Kidney epithelial cell (primary cell): ENCODE data around the gene ITPA. TPM values are rescaled to one million over a fixed set of nuclear protein-coding genes. Genes with fewer than 3 reads are reported as not detected.

Experiments used
- DNase-seq: peaks from one replicate; pipeline ENCODE4 v3.0.0-alpha.2; 2010; ENCODE audit warnings: low read depth
- H3K27me3 ChIP-seq: 2 replicates; pipeline ENCODE4 v1.6.0; 2011; ENCODE audit warnings: low read length; ENCODE audit not compliant: control insufficient read depth, insufficient read depth
- H3K36me3 ChIP-seq: 2 replicates; pipeline ENCODE4 v1.5.1; 2011; ENCODE audit warnings: low read length; ENCODE audit not compliant: control insufficient read depth, insufficient read depth
- H3K4me3 ChIP-seq: 2 replicates; pipeline ENCODE4 v1.5.1; 2011; ENCODE audit warnings: low read depth, mild to moderate bottlenecking, control low read depth, low read length
- total RNA-seq: library from RNA; depleted of rRNA; stranded (reverse); fragments of >200 nt; gene quantifications from 2 replicates; pipeline ENCODE4 v1.2.3, GENCODE V29; 2015
- TF ChIP-seq, protein P1 (sequence below): IDR thresholded peaks from 2 replicates; pipeline ENCODE4 v1.5.1; 2011; ENCODE audit warnings: mild to moderate bottlenecking, moderate library complexity, low read length, control low read depth, inconsistent platforms; ENCODE audit not compliant: insufficient read depth, poor library complexity, severe bottlenecking

Gene ITPA
- total RNA-seq, 1 donor from 2014 or later, result 71.2 TPM

GRCh38 chr20:3244613-3245012, 35.3 kb downstream of the ITPA start:
- no peaks in the 10 kb centered on the region for H3K36me3 ChIP-seq
- H3K27me3 ChIP-seq, result peaks cover 29% of the 10 kb centered on the region

DNA sequence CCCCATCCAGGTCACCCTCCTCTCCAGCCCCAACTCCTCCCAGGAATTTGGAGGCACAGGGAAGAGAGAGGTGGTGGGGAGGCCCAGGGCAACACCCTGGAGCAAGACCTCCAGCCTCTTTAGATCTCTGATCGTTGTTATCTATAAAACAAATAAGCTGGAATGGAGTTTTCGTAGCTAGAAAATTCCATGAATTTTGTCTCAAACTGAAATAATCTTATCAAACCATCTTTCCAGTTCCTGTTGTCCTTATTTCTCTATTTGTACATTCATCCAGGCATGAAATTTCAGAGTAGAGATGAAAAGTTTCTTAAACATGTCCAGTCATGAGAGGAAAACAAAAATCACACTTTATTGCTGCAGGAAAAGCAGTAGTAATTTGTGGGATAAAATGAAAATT, 35.9 kb downstream of the ITPA start:
- TF ChIP-seq, protein P1, sequence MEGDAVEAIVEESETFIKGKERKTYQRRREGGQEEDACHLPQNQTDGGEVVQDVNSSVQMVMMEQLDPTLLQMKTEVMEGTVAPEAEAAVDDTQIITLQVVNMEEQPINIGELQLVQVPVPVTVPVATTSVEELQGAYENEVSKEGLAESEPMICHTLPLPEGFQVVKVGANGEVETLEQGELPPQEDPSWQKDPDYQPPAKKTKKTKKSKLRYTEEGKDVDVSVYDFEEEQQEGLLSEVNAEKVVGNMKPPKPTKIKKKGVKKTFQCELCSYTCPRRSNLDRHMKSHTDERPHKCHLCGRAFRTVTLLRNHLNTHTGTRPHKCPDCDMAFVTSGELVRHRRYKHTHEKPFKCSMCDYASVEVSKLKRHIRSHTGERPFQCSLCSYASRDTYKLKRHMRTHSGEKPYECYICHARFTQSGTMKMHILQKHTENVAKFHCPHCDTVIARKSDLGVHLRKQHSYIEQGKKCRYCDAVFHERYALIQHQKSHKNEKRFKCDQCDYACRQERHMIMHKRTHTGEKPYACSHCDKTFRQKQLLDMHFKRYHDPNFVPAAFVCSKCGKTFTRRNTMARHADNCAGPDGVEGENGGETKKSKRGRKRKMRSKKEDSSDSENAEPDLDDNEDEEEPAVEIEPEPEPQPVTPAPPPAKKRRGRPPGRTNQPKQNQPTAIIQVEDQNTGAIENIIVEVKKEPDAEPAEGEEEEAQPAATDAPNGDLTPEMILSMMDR, result no peak
- DNase-seq, result no peak
- H3K27me3 ChIP-seq, result peaks cover 24% of the 10 kb centered on the region
- H3K4me3 ChIP-seq, result no peak overlapping the region
- H3K36me3 ChIP-seq, result no peaks in the 10 kb centered on the region

More at GRCh38 chr20:3244613-3245012, 35.3 kb downstream of the ITPA start:
- H3K4me3 ChIP-seq, result no peak overlapping the region
- DNase-seq, result no peak
- TF ChIP-seq, protein P1, result no peak

DNA sequence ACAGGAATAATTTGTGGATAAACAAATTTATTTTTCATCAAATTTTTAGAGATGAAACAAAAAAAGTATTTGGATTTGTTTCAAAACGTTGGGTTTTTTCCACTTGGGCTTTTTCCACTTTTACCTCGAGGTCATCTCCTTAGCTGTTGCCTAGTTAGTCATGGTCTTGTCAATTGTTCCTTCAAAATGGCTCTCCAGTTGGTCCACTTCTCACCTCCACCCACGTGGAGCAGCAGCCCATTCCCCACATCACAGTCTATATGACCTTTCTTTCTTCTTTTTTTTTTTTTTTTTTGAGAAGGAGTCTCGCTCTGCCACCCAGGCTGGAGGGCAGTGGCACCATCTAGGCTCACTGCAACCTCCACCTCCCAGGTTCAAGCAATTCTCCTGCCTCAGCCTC, 36.4 kb downstream of the ITPA start:
- no peak for DNase-seq
- H3K4me3 ChIP-seq, result no peak overlapping the region
- no peaks in the 10 kb centered on the region for H3K36me3 ChIP-seq
- H3K27me3 ChIP-seq, result peaks cover 19% of the 10 kb centered on the region
- TF ChIP-seq, protein P1, result no peak

DNA sequence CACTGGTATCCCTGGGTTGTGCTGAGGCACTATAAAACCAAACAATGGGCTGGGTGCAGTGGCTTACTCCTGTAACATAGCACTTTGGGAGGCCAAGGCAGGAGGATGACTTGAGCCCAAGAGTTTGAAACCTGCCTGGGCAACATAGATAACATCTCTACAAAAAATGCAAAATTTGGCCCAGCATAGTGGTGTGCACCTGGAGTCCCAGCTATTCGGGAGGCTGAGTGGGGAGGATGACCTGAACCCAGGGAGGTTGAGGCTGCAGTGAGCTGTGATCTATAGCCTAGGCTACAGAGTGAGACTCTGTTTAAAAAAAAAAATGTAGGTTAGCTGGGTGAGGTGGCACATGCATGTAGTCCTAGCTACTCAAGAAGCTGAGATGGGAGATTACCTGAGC, 37.4 kb downstream of the ITPA start:
- DNase-seq, result no peak

DNA sequence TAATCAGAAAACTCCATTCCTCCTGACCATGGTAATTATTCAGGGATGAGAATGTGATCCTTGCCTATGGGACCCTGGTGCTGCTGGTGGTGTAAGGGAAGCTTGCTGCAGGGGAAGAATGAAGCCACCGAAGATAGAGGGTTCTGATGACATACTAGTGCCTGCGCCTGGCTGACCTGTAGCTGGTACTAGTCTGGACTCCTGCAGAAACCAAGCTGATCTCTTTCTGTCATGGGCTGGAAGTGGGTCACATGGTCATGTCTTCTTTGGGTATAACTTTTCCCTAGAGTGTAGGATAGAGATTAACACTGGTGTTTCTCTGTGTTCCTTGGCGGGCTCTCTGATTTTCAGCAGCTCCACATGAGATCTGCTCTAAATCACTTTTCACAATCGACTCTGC, 38.3 kb downstream of the ITPA start:
- Histone ChIP-seq H3K36me3 (no peaks in the 10 kb centered on the region), H3K4me3 (no peak overlapping the region), H3K27me3 (peaks cover 15% of the 10 kb centered on the region)
- TF ChIP-seq, protein P1, result no peak
- DNase-seq, result no peak

More for the DNA sequence above, 37.4 kb downstream of the ITPA start:
- TF ChIP-seq, protein P1, result no peak
- Histone ChIP-seq H3K27me3 (peaks cover 15% of the 10 kb centered on the region), H3K4me3 (no peak overlapping the region), H3K36me3 (no peaks in the 10 kb centered on the region)
